Measurements from ENCODE around the gene LINGO3.

Gene LINGO3

DNA sequence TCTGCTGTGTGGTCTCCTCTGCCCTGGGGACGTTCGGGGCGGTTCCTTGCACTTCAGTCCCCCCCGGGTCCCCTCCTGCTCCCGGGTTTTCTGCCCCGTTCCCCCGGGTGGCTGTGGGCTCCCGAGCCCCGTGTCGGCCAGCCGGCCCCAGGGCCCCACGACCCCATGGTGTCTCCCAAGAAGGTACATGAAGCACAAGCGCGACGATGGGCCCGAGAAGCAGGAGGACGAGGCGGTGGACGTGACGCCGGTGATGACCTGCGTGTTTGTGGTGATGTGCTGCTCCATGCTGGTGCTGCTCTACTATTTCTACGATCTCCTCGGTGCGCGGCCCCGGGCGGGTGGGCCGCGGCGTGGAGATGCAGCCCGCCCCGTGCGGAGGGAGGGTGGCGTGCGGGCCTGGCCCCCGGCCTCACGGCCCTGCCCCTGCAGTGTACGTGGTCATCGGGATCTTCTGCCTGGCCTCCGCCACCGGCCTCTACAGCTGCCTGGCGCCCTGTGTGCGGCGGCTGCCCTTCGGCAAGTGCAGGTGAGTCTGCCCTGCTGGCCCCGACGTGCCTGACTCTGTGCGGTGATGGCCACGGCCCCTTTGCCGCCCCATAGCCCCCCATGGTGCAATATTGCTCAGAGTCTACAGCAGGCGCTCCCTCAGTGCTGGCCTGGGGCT is 31.8 kb upstream of the LINGO3 start:
- no peak for DNase-seq (ENCODE audit: low read depth)

DNA sequence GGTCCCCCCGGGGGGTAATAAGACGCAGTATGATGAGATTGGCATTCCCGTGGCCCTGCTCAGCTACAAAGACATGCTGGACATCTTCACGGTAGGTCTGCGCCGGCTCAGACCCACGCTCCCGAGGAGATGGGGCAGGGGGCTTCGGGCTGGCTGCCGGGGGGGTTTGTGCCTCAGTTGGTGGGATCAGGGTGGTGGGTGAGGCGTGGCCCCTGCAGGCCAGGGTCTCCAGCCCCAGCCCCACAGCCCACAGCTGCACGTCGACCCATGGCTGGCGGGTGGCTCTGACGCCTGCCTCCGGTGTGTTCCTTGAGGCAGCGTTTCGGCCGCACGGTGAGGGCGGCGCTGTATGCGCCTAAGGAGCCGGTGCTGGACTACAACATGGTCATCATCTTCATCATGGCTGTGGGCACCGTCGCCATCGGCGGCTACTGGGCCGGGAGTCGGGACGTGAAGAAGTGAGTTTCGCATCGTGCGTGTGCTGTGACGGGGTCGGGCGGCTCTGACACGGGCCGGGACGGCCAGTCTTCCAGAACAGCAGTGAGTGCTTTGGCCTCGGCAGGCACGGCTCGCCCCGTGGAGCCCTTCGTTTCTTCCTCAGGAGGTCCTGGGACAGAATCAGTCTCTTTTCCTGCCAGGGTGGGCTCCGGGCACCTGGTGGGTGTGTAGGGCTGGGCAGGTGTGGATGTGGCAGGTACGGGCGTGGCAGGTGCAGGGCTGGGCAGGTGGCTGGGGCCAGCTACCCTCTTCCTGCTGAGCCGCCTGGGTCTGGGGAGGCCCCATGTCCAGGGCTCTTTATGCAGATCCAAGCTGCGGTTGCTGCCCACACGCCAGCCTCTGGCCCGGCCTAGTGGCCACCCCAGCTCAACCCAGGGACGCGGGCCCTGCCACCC is 31.0 kb upstream of the LINGO3 start:
- no peak for DNase-seq (ENCODE audit: low read depth)

DNA sequence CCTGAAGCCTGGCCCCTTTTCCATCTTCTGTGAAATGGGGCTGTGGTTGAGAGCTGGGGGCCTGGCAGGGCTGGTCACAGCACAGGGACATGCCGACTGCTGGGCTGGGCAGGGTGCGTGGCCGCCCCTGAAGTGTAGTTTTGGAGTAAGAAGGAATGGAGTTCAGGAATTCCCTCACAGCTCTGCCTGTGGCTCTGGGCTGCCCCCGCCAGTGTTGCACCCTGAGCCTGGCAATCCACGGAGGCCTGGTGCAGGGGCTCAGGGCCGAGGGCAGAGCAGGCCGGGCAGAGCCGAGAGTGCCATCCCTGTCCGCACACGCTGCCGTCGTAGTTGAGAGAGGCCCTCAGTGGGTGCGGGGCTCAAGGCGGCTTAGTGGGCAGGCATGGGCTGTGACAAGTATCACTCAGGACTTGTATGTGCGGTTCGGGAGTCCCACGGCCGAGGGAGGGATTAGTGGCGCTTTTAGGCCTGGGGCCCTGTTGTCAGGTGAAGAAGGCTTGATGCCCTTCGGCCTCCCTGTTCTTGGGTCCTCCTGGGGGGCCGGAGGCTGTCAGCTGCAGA is 30.2 kb upstream of the LINGO3 start:
- no peak for DNase-seq (ENCODE audit: low read depth)

DNA sequence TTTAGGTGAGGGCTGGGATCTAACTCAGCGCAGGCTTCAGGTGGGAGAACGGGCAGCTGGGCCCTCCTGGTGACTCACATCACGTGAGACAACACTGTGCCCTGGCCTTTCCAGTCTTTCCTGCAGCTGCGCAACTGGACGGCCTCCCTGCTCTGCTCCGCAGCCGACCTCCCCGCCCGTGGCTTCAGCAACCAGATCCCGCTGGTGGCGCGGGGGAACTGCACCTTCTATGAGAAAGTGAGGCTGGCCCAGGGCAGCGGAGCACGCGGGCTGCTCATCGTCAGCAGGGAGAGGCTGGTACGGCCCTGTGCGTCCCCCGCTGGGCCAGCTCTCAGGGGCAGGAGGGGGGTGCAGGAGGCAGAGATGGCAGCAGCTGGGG is 29.4 kb upstream of the LINGO3 start:
- no peak for DNase-seq (ENCODE audit: low read depth)

DNA sequence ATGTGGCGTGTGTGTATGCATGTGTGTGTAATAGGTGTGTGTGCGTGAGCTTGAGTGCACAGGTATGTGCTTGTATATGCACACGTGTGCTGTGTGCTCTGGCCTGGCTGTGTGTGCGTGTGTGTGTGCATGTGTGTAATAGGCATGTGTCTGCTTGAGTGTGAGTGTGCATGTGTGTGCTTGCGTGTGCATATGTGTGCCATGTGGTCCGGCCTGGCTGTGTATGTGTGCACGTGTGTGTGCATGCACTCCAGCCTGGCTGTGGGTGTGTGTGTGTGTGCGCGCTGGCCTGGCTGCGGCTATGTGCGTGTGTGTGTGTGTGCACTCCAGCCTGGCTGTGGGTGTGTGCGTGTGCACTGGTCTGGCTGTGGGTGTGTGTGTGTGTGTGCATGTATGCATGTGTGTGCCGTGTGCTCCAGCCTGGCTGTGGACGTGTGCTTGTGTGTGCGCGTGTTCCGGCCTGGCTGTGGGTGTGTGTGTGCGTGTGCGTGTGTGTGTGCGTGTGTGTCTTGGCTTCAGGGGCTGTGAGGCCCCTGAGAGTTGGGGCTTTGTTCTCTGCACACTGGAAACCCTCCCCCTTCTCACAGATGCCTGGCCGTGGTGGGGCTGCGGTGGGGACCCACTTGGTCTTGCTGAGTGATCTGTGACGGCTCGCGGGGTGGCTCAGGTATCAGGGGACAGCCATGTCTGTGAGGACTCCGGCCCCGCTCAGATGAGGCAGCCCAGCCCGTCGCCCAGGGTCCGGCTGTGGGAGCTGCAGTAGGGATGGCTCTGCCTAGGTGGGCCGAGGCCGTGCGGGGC is 28.8 kb upstream of the LINGO3 start:
- DNase-seq (ENCODE audit: low read depth) = no peak

DNA sequence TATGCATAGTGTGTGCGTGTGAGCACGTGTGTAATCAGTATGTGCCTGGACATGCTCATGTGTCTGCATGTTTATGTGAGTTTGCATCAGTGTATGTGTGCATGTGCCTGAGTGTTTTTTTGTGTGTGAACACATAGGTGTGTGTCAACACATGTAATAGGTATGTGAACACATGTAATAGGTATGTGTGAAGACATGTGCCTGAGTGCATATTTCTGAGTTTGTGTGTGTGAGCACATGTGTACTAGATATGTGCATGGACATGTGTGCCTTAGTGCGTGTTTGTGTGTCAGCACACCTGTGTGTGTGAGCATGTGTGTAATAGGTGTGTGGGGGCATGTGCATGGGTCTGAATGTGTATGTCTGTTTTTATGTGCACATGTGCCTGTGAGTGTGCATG is 27.9 kb upstream of the LINGO3 start:
- DNase-seq (ENCODE audit: low read depth) = no peak

DNA sequence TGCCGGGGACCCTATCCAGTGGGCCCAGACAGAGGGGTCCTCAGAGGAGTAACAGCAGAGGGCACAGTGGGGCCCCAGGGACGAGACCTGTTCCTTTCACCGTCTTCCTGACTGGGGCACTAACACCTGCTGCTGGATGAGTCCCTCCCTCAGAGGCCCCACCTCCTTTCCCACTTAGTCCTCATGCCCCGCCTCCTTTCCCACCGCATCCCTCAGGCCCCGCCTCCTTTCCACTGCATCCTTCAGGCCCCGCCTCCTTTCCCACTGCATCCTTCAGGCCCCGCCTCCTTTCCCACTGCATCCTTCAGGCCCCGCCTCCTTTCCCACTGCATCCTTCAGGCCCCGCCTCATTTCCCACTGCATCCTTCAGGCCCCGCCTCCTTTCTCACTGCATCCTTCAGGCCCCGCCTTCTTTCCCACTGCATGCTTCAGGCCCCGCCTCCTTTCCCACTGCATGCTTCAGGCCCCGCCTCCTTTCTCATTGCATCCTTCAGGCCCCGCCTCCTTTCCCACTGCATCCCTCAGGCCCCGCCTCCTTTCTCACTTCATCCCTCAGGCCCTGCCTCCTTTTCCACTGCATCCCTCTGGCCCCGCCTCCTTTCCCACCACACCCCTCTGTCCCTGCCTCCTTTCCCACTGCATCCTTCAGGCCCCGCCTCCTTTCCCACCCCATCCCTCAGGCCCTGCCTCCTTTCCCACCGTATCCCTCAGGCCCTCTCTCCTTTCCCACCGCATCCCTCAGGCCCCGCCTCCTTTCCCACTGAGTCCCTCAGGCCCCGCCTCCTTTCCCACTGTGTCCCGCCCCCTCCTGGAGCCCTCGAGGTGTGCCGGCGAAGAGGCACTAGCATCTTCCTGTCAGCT is 27.3 kb upstream of the LINGO3 start:
- DNase-seq (ENCODE audit: low read depth) = no peak

DNA sequence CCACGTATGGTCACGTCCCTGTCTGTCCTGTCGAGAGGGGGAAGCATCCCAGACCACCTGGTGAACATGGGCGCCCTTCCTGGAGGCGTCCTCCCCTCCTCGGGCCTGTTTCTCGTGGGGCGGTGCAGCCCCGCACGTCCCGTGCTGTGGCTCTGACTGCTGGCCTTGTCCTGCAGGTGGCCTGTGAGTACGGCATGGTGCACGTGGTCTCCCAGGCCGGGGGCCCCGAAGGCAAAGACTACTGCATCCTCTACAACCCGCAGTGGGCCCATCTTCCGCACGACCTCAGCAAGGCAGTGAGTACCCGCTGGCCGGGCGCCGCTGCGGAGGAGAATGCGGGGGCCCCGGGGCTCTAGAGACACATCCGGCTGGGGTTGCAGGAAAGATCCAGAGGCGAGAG is 26.5 kb upstream of the LINGO3 start:
- no peak for DNase-seq (ENCODE audit: low read depth)

DNA sequence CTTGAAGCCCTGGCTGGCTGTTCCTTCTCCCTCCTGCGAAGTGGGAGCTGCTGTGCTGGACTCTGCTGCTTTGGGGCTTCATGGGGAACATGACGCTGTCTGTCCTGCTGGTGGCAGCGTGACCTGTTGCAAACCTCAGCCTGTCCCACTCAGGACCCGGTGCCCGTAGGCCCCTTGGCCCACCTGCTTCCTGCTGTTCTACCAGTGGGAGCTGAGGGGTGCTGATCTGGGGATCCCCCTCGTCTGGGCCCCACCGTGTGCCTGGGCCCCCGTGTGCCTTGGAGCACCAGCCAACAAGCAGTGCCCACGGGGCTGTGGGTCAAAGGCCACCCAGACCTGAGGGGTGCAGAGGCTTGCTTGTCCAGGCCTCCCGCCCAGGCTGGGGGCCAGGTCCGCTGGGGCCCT is 25.9 kb upstream of the LINGO3 start:
- no peak for DNase-seq (ENCODE audit: low read depth)

DNA sequence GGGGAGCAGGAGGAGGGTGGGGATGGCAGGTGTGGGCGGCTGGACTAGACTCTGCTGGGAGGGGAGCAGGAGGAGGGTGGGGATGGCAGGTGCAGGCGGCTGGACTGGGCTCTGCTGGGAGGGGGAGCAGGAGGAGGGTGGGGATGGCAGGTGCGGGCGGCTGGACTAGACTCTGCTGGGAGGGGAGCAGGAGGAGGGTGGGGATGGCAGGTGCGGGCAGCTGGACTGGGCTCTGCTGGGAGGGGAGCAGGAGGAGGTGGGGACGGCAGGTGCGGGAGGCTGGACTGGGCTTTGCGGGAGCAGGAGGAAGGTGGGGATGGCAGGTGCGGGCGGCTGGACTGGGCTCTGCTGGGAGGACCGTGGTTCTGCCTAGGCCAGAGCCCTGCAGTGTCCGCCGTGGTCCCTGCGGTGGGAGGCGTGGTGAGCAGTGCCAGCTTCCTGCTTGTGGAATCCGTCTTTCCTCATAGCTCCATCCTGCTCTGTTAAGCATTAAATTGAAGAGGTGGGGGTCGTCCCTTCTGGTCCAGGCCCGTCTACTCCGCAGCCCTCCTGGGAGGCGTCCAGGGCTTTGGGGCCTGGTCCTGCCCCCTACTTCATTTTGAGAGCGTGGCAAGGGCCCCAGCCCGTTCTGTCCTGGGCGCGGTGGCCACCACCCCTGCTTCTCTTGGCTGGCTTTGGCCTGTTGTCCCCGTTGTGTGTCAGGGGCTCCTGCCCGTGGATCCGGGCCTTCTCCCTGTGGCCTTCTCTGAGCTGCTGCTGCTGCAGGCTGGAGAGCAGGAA is 25.3 kb upstream of the LINGO3 start:
- no peak for DNase-seq (ENCODE audit: low read depth)

DNA sequence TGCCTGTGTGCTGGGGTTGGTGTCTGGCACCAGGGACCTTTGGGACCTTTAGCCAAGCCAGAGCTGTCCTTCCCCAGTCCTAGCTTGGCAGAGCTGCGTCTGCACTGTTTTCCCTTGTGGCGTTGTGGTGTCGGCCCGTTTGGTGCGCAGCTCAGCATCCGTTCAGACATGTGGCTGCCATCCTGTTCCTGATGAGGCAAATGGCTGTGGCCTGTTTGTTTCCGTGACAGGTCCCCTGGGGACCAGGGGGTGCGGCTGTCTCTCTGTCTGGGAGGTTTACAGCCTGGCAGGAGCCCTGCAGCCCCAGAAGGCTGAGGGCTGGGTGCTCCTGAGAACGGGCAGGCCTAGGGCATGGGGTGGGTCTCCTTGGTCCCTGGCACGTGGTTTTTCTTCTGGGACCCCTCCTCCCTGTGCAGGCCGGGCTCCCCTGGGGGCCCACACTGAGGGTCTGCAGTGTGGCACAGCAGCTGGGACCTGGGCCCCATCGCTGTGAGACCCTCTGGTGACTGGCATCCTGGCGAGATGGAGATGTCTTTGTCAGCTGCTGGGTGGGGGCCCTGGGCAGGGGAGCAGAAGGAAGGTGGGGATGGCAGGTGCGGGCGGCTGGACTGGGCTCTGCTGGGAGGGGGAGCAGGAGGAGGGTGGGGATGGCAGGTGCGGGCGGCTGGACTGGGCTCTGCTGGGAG is 24.5 kb upstream of the LINGO3 start:
- DNase-seq (ENCODE audit: low read depth) = no peak

DNA sequence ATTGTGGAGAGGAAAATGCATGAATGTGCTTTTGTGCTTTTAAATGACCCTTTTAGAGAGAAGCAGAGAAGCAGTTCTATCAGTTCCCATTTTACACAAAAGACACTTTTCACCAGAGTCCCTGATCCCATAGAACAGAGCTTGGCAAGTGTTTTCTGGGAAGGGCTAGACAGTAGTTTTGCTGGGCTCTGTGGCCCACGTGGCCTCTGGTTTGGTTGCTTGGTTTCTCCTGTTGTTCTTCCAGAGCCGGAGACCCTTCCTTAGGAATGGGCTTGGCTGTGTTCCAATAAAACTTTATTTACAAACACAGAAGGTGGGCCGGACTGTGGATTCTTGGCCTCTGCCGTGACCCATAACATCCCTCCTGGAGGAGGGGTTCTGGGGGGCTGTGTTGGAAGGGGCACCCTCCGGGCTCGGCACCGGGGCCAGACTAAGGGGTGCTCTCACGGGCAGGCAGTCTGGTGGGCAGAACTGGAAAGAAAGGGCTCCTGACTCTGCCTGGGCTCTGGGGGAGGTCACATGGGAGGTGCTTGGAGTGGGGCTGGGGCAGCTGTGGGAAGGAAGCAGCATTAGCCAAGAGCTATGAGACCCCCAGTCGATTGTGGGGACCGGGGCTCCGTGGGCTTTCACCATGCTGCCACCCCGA is 23.8 kb upstream of the LINGO3 start:
- DNase-seq (ENCODE audit: low read depth) = no peak

DNA sequence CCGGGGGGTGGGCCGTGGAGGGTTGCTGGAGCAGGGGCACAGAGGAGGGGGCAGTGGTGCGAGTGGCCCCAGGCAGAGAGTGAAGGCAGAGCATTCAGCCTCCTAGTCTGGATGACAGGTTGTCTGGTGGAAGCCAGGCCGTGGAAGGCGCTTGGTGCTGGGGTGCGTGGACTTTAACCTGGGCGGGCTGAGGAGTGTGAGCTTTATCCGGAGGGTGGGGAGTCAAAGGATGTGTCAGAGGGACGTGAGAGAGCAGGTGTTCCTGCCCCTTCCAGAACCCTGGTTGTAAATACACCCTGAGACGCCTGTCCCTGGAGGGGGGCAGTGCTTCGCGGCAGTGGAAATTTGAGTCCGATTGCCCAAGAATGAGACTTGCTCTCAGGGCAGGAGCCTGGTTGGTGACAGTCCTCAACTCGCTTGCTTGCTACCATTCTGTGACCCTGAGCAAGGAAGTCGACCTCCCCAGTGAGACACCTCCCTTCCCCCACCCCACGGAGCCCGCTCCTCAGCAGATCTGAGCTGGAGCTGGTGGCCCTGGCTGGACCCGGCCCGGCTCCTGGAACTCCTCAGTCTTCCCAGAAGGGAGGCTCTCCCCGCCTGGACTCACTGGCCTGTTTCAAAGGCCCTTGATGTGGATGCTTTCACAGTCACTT is 22.8 kb upstream of the LINGO3 start:
- DNase-seq (ENCODE audit: low read depth) = no peak

DNA sequence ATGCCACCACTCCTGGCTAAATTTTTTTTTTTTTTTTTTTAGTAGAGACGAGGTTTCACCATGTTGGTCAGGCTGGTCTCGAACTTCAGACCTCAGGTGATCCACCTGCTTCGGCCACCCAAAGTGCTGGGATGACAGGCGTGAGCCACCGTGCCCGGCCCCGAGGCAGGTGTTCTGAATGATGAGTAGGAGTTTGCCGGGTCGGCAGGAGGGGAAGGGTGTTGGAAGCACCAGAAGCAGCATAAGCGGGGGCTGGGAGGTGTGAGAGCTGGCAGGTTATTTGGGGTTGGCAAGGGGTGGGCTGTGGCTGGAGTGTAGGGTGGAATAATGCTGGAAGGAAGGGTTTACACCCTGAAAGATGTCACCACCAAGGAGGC is 22.3 kb upstream of the LINGO3 start:
- no peak for DNase-seq (ENCODE audit: low read depth)

DNA sequence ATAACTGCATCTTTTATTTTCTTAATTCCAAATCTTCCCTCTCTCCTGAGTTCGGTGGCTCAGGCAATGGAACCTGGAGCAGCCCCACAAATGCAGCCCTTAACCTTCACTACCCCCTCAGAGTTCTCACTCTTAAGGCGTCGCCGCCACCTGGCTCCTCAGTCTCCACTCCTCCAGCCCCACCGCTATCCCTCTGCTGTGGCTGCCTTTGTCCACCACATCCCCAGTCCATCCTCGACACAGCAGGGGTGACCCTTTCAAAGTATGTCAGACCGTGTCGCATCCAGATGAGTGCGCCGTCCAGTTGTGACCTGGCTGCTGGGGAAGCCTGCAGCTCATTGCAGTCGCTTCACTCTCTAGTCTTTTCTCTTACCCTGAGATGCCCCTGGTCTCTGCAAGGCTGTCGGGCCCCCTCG is 21.6 kb upstream of the LINGO3 start:
- DNase-seq (ENCODE audit: low read depth) = no peak

DNA sequence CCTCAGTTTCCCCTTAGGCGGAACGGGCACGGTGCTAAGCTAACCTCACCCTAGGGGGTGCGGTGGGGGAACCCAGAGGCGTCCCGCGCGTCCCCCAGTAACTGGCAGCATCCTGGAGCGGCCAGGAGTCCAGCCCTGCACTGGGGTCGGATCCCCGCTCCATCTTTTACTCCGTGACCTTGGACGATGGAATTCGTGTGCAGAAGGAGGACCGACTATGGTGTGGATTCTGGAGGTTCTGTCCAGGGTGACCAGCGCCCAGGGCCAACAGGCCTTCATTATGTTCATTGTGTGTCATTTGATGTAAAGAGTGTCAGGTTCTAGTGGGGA is 21.2 kb upstream of the LINGO3 start:
- DNase-seq (ENCODE audit: low read depth) = no peak

DNA sequence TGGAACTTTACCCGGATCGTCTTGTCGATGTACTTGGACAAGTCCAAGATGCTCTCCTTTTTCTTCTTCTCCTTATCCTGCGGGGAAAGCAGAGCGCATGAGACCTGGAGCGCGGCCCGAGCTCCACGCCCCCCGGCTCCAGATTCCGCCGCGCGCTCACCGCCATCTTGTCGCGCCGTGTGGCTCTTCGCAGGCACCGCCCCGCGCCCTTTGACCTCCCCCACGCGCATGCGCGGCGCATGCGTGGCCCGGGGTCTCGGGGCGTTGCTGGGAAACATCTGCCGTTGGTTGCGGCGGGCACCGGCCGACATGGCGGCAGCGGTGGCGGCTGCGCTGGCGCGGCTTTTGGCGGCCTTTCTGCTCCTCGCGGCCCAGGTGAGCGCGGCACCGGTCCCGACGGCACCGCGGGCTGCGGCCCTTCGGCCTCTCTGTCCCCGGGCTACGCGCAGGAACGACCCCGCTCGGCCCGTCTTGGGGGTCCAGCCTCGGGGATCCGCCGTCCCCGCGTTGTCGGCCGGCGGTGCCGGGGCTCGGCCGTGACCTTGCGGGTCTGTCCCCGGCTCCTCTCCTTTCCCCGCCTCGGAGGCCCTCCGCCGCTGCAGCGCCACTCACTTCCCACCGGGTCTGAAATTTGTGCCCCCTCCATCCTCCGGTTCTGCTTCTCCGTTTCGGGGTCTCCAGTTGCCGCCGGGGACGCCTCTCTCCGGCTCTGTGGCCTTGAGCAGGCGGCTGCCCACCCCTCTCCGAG is 20.6 kb upstream of the LINGO3 start, which contains the start of the genes LSM7 and SPPL2B:
Gene LSM7, minus strand, starts transcription at position 186 of the 748 bp plus-strand sequence. Its CDS starts 20 bp downstream, at position 166.
Gene SPPL2B, plus strand, starts transcription at position 284 of the 748 bp plus-strand sequence. Its CDS starts 26 bp downstream, at position 310.
- peak; percentile 27 for DNase-seq (ENCODE audit: low read depth)

DNA sequence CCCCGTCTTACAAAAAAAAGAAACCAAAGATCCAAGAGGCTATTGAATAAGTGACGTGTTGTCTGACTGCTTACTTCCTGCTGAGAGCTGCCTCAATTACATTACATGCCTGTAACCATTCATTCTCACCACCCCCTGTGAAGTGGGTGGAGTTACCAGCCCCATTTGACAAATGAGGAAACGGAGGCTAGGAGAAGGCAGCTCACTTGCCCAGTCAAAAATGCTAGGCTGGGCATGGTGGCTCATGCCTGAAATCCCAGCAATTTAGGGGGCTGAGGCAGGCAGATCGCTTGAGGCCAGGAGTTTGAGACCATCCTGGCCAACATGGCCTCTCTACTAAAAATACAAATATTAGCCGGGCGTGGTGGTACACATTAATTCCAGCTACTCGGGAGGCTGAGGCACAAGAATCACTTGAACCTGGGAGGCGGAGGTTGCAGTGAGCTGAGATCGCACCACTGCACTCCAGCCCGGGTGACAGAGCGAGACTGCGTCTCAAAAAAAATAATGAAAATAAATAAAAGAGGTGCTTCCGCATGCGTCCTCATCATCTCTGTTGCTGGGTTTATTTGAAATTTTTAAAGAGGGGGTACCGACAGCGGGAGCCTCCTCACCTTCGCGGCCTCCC is 19.9 kb upstream of the LINGO3 start:
- DNase-seq (ENCODE audit: low read depth) = peak; percentile 68
